Motor neuron (in vitro differentiated cells): ENCODE results near the gene NFATC2. TPM values are rescaled to one million over a fixed set of nuclear protein-coding genes. Genes with fewer than 3 reads are reported as not detected.

ENCODE experiments used
- ATAC-seq, 8 experiments: fragments of 200-7000 bp; cut with Tn5 transposase; replicated peaks in 6 of 8; 2 replicates each; pipeline ENCODE4 v1.8.0; 2021; ENCODE audit warnings: mild to moderate bottlenecking in 8 of 8, moderate library complexity in 8 of 8
- H3K27ac ChIP-seq, 2 donors: fragments of 250-450 bp; sonication (Bioruptor Pico); 2 replicates each; pipeline ENCODE4 v1.9.0; 2021; ENCODE audit warnings: antibody characterized with exemption in 2 of 2, mild to moderate bottlenecking in 2 of 2, moderate library complexity in 1 of 2
- H3K4me1 ChIP-seq, 2 donors: fragments of 250-450 bp; sonication (Bioruptor Pico); replicated peaks in 1 of 2; 2 replicates each; pipeline ENCODE4 v1.6.1; 2021; ENCODE audit warnings: antibody characterized with exemption in 2 of 2, mild to moderate bottlenecking in 2 of 2, moderate library complexity in 1 of 2
- H3K4me3 ChIP-seq, 5 donors: fragments of 250-450 bp; sonication (Bioruptor Pico); 2 replicates each; pipeline ENCODE4 v1.9.0; 2021; ENCODE audit warnings: antibody characterized with exemption in 5 of 5, mild to moderate bottlenecking in 5 of 5, moderate library complexity in 4 of 5
- WGBS, 10 experiments: fragments of 450-650 bp; shearing (Covaris generic); methylation state at CpG; one replicate each; pipeline ENCODE4 v1.0.0; 2022; 5-methylcytosine and 5-hydroxymethylcytosine counted together
- in situ Hi-C, 9 experiments: fragments of 400-800 bp; cut with MboI; loops; one replicate each; pipeline ENCODE4 v1.15.0; 2021; ENCODE audit warnings: low sequenced_read_pairs in 9 of 9, low pct_unique_long_range_greater_than_20kb in 2 of 9; ENCODE audit not compliant: unreplicated experiment in 9 of 9
- total RNA-seq, 8 experiments: library from RNA; unstranded; fragments of 300-600 nt; gene quantifications; 2 replicates each; pipeline versions ENCODE4 v1.2.3 to v1.2.4, GENCODE V29; 2022

Gene NFATC2
- total RNA-seq, 8 experiments from 2014 or later: 0.11 to 9.7 (median 0.56) TPM

DNA sequence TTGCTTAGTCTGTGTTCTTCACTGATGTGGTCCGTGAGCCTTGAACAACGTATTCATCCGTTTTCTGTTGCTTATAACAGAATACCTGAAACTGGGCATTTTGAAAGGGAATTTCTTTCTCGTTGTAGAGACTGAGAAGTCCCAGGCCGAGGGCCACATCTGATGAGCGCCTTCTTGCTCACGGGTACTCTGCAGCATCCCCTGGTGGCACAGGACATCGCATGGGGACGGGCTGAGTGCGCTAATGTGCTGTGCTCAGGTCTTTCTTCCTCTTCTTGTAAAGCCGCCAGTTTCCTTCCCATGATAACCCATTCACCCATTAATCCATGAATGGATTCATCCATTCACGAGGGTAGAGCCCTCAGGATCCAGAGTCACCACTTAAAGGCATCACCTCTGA, 161.0 kb downstream of the NFATC2 start:
- no peak overlapping the region for H3K4me3 ChIP-seq
- 70 to 100% (median 89%) methylated on average over 2 to 10 of the region's 12 CpGs; no CpG with 5 or more reads in 1 of the 10 experiments for WGBS, 10 experiments
- no peak overlapping the region for H3K27ac ChIP-seq
- ATAC-seq: no peak
- in situ Hi-C loops: loop anchor here in 4 of 9 experiments (25.0 kb wide), 3 partner anchors 206 to 706 kb away; no protein-coding TSS in a partner anchor
- H3K4me1 ChIP-seq: peaks cover 9 to 10% of the 10 kb centered on the region in 2 donors

GRCh38 chr20:51380401-51381385, 161.8 kb downstream of the NFATC2 start:
- no peak for ATAC-seq
- Histone ChIP-seq H3K4me1 (peaks cover 9 to 10% of the 10 kb centered on the region in 2 donors), H3K4me3 (no peak overlapping the region), H3K27ac (no peak overlapping the region)
- WGBS, 10 experiments: 67 to 90% (median 79%) methylated on average over 2 to 6 of the region's 13 CpGs; no CpG with 5 or more reads in 2 of the 10 experiments
- in situ Hi-C loops: loop anchor here in 4 of 9 experiments (25.0 kb wide), 3 partner anchors 207 to 707 kb away; no protein-coding TSS in a partner anchor

DNA sequence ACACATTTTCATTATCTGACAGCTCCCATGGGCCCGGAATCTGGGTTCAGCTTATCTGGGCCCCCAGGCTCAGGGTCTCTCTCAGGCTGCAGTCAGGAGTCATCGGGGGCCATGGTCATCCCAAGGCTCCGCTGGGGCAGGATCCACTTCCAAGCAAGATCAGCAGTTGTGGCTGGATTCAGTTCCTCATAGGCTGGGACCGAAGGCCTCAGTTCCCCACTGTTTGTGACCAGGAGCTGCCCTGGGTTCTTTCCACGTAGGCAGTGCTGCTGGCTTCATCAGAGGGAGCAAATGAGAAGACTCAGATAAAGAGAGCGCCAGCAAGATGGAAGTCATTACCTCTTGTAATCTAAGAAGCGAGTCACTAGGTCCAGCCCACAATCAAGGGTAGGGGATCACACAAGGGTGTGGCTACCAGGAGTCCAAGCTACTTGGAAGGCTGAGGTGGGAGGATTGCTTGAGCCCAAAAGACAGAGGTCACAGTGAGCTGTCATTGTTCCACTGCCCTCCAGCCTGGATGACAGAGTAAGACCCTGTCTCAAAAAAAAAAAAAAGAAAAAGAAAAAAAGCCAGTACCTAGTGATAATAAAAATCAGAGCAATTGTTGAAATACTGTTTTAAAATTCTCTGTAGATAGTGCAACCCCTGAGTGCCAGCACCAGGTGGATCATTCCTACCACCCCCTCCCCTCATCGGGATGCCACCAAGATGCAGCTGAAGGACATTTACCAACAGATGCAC, 162.7 kb downstream of the NFATC2 start:
- Histone ChIP-seq H3K27ac (no peak overlapping the region), H3K4me1 (peaks cover 9 to 10% of the 10 kb centered on the region in 2 donors), H3K4me3 (no peak overlapping the region)
- no peak for ATAC-seq
- 80 to 100% (median 89%) methylated on average over 2 to 6 of the region's 8 CpGs; no CpG with 5 or more reads in 2 of the 10 experiments for WGBS, 10 experiments
- in situ Hi-C loops: loop anchor here in 7 of 9 experiments (10.0 to 25.0 kb wide), 6 partner anchors 208 to 708 kb away; no protein-coding TSS in a partner anchor

DNA sequence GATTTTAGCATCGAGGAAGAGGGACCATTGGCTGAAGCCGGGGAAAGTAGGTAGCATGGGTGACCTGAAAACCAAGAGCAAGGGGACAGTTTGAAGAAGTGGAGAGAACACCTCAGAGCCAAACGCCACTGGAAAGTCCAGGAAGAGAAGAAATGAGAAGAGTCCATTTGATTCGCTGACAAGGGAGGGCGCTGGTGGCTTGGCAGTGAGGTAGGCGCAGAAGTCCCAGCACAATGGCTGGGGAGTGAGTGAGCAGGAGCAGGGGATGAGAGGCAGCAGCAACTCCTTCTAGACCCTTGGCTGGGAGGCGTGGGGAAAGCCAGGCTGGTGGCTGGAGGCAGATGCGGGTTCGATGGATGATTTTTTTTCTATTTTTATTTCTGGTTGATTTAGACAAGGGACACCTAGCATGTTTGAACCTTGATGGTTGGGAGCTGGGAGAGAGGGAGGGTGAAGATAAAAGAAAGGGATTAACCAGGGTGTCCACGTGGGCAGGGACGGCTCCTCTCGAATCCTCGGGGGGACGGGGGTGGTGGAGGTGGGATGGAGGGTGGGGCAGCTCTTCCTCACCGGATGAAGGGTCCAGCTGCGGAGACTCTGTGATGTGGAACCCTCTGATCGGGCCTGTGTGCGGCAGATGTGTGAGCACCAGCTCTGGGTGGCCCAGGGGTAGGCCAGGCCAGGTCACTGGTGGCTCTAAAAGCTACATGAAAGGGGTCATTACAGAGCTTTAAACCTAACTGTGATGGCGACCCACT, 164.2 kb downstream of the NFATC2 start:
- WGBS, 10 experiments: 69 to 87% (median 83%) methylated on average over 1 to 5 of the region's 19 CpGs; no CpG with 5 or more reads in 1 of the 10 experiments
- H3K4me1 ChIP-seq: peaks cover 3 to 7% of the 10 kb centered on the region in 2 donors
- in situ Hi-C loops: loop anchor here in 7 of 9 experiments (10.0 to 25.0 kb wide), 6 partner anchors 209 to 709 kb away; no protein-coding TSS in a partner anchor
- H3K27ac ChIP-seq: no peak overlapping the region
- ATAC-seq: peak in 1 of 8 experiments; percentile 38
- H3K4me3 ChIP-seq: no peak overlapping the region

DNA sequence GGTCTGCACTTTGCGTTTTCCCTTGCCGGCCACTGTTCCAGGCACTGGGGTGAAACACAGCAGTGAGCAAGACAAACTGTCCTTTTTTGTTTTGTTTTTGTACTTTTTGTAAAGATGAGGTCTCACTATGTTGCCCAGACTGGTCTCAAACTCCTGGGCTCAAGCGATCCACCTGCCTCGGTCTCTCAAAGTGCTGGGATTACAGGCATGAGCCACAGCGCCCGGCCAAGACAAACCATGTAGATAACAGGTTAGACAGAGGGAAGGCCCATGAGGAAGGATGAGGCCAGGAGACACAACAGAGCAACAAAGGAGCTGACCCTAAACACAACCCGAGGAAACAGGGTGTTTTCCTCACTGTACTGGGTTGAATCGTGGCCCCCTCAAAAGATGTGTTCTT, 165.4 kb downstream of the NFATC2 start:
- WGBS, 10 experiments: 70 to 100% (median 94%) methylated on average over 1 to 7 of the region's 8 CpGs; no CpG with 5 or more reads in 2 of the 10 experiments
- ATAC-seq: no peak
- H3K4me3 ChIP-seq: no peak overlapping the region
- H3K27ac ChIP-seq: no peak overlapping the region
- in situ Hi-C loops: loop anchor here in 7 of 9 experiments (10.0 to 25.0 kb wide), 6 partner anchors 210 to 710 kb away; no protein-coding TSS in a partner anchor
- peaks cover 0 to under 1% of the 10 kb centered on the region in 2 donors for H3K4me1 ChIP-seq

DNA sequence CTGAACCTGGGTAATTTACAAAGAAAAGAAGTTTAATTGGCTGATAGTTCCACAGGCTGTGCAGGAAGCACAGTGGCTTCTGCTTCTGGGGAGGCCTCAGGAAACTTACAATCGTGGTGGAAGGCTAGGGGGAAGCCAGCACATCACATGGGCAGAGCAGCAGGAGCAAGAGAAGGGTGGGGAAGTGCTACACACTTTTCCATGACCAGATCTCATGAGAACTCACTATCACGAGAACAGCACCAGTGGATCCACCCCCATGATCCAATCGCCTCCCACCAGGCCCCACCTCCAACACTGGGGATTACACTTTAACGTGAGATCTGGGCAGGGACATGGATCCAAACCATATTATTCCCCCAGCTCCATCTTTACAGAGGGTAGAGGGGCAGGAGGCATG, 166.4 kb downstream of the NFATC2 start:
- no peak overlapping the region for H3K4me3 ChIP-seq
- ATAC-seq: peak in 1 of 8 experiments; percentile 9
- 14 to 52% (median 33%) methylated on average over 1 to 3 of the region's 4 CpGs; no CpG with 5 or more reads in 6 of the 10 experiments for WGBS, 10 experiments
- in situ Hi-C loops: loop anchor here in 7 of 9 experiments (10.0 to 25.0 kb wide), 6 partner anchors 211 to 711 kb away; no protein-coding TSS in a partner anchor
- peaks cover 0 to 3% of the 10 kb centered on the region in 2 donors for H3K4me1 ChIP-seq
- no peak overlapping the region for H3K27ac ChIP-seq

GRCh38 chr20:51375561-51375960, 167.0 kb downstream of the NFATC2 start:
- Histone ChIP-seq H3K4me3 (no peak overlapping the region), H3K27ac (no peak overlapping the region), H3K4me1 (peaks cover 0 to 3% of the 10 kb centered on the region in 2 donors)
- ATAC-seq: no peak
- in situ Hi-C loops: loop anchor here in 7 of 9 experiments (10.0 to 25.0 kb wide), 6 partner anchors 212 to 712 kb away; no protein-coding TSS in a partner anchor
- 47 to 100% (median 86%) methylated on average over 1 to 7 of the region's 8 CpGs; no CpG with 5 or more reads in 2 of the 10 experiments for WGBS, 10 experiments

DNA sequence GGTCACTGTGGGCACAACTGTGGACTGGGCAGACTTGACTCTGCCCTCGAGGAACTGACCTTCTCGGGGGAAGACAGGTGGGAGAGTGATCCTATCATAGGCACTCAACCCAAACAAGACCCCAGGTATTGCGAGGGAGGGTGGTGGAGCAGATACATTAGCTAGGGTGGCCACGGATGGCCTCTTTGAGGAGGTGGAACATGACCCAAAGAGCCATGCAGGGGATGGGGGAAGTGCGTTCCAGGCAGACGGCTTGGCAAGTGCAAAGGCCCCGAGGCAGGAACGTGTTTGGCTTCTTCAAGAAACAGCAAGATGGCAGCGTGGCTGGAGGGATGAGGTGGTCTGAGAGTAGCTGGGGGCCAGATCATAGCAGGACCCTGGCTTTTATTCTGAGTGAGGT, 167.6 kb downstream of the NFATC2 start:
- Histone ChIP-seq H3K27ac (no peak overlapping the region), H3K4me1 (peaks cover 0 to 3% of the 10 kb centered on the region in 2 donors), H3K4me3 (no peak overlapping the region)
- no peak for ATAC-seq
- in situ Hi-C loops: loop anchor here in 8 of 9 experiments (10.0 to 25.0 kb wide), 6 partner anchors 212 to 712 kb away; no protein-coding TSS in a partner anchor
- WGBS, 10 experiments: 82 to 100% (median 85%) methylated on average over 1 to 8 of the region's 9 CpGs; no CpG with 5 or more reads in 4 of the 10 experiments

- H3K4me1 ChIP-seq: peaks cover 0 to 3% of the 10 kb centered on the region in 2 donors
These were observed 168.1 kb downstream of the NFATC2 start for GRCh38 chr20:51374456-51374830.

GRCh38 chr20:51373713-51374455, 168.6 kb downstream of the NFATC2 start:
- in situ Hi-C loops: loop anchor here in 6 of 9 experiments (10.0 to 25.0 kb wide), 5 partner anchors 213 to 713 kb away; no protein-coding TSS in a partner anchor
- WGBS, 10 experiments: 60 to 100% (median 87%) methylated on average over 2 to 6 of the region's 12 CpGs; no CpG with 5 or more reads in 3 of the 10 experiments
- H3K4me1 ChIP-seq: peaks cover 0 to 3% of the 10 kb centered on the region in 2 donors
- H3K27ac ChIP-seq: no peak overlapping the region
- H3K4me3 ChIP-seq: no peak overlapping the region
- ATAC-seq: peak in 2 of 8 experiments; percentile 25 to 61

More at GRCh38 chr20:51374456-51374830, 168.1 kb downstream of the NFATC2 start:
- no peak for ATAC-seq
- in situ Hi-C loops: loop anchor here in 6 of 9 experiments (10.0 to 25.0 kb wide), 5 partner anchors 213 to 713 kb away; no protein-coding TSS in a partner anchor
- 60 to 100% (median 100%) methylated on average over 1 to 3 of the region's 4 CpGs; no CpG with 5 or more reads in 5 of the 10 experiments for whole genome bisulfite sequencing, 10 experiments
- Histone ChIP-seq H3K27ac (no peak overlapping the region), H3K4me3 (no peak overlapping the region)

- in situ Hi-C loops: loop anchor here in 6 of 9 experiments (10.0 to 25.0 kb wide), 5 partner anchors 214 to 714 kb away; no protein-coding TSS in a partner anchor
- ATAC-seq: no peak
- no peak overlapping the region for H3K4me3 ChIP-seq
- H3K27ac ChIP-seq: no peak overlapping the region
- WGBS, 10 experiments: 50 to 100% (median 100%) methylated on average over 1 to 5 of the region's 7 CpGs; no CpG with 5 or more reads in 5 of the 10 experiments
- peaks cover 0 to 3% of the 10 kb centered on the region in 2 donors for H3K4me1 ChIP-seq
These were observed 169.6 kb downstream of the NFATC2 start for GRCh38 chr20:51372966-51373365.
